GM12873 (cell line): ENCODE measurements around the gene MARCKSL1.

Source experiments
- CTCF ChIP-seq: IDR thresholded peaks from 2 replicates; pipeline ENCODE4 v1.5.1; 2012; ENCODE audit warnings: low read depth, mild to moderate bottlenecking, moderate library complexity, low read length, control low read depth; ENCODE audit not compliant: insufficient read depth; ENCODE audit errors: missing control alignments

Gene MARCKSL1

GRCh38 chr1:32352239-32352745, 16.3 kb upstream of the MARCKSL1 start:
- TF ChIP-seq CTCF: no peak

GRCh38 chr1:32351399-32352238, 15.6 kb upstream of the MARCKSL1 start:
- no peak for TF ChIP-seq CTCF

- TF ChIP-seq CTCF: peak; percentile 61
These were observed 14.9 kb upstream of the MARCKSL1 start for GRCh38 chr1:32350785-32351398.

- no peak for TF ChIP-seq CTCF
These were observed 13.2 kb upstream of the MARCKSL1 start for GRCh38 chr1:32349211-32349708.

GRCh38 chr1:32346532-32347157, 10.6 kb upstream of the MARCKSL1 start:
- TF ChIP-seq CTCF: no peak

- TF ChIP-seq CTCF: no peak
These were observed 9.3 kb upstream of the MARCKSL1 start for GRCh38 chr1:32345289-32345827.
